RCC 7860 (cell line): ENCODE results near the gene HSPBAP1.

ENCODE experiments used
- DNase-seq: peaks from one replicate; pipeline ENCODE4 v3.0.0-alpha.2; 2015; ENCODE audit warnings: low spot score
- FAIRE-seq: peaks from 2 replicates; lab custom pipeline; 2012; peaks lifted over from hg19 to GRCh38; lab: Jason Lieb, UNC

HSPBAP1 gene, protein sequence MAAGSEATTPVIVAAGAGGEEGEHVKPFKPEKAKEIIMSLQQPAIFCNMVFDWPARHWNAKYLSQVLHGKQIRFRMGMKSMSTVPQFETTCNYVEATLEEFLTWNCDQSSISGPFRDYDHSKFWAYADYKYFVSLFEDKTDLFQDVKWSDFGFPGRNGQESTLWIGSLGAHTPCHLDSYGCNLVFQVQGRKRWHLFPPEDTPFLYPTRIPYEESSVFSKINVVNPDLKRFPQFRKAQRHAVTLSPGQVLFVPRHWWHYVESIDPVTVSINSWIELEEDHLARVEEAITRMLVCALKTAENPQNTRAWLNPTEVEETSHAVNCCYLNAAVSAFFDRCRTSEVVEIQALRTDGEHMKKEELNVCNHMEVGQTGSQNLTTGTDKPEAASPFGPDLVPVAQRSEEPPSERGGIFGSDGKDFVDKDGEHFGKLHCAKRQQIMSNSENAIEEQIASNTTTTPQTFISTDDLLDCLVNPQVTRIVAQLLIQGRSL

DNA sequence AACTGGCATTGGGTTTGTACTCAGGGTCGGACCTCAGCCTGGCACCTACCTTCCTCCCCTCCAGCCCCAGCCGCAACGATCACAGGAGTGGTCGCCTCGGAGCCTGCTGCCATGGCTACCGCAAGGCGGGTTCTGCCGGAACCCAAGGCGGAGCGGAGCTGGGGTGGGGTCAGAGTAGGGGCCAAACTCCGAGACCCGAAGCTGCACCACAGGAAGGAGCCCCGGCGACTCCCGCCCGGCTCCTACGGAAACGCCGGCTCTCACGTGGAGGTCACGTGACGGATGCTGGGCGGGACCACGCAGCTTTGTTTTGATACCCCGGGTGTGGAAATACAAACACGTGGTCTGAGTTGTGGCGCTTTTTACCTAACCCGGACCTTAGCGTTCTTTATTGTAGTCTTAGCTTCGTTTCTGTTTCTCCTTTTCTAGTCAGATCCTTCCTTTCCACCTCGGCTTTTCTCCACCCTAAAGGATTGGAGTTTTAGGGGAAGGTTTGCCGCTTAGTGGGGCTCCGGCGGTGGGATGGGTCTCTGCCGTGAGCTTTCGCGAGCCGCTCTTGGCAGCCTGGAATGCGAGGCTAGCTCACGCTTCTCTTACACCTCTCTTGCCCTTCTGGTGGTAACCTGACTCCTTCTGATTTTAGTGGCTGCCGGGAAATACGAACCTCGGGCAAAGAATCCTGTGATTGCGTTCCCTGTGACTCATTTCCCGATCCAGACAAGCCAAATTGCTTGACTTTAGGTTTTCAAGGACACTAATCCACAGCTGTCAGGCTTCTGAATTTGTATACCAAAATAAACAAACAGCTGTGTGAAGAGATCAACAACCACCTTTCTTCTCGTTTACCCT, at the start of gene HSPBAP1:
HSPBAP1 (minus strand) TSS at position 264 of the 849 bp plus-strand sequence; CDS start at position 113, 151 bp downstream.
- FAIRE-seq (peak; percentile 66), DNase-seq (peak; percentile 82)

DNA sequence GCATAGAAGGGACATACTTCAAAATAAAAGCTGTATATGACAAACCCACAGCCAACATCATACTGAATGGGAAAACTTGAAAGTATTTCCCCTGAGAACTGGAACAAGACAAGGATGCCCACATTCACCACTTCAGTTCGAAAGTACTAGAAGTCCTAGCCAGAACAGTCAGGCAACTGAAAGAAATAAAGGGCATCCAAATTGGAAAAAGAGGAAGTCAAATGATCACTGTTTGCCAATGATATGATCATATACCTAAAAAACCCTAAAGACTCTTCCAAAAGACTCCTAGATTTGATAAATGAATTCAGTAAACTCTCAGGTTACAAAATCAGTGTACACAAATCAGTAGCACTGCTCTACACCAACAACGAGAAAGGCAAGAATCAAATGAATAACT, 42.0 kb upstream of the HSPBAP1 start:
- no peak for FAIRE-seq
- no peak for DNase-seq

DNA sequence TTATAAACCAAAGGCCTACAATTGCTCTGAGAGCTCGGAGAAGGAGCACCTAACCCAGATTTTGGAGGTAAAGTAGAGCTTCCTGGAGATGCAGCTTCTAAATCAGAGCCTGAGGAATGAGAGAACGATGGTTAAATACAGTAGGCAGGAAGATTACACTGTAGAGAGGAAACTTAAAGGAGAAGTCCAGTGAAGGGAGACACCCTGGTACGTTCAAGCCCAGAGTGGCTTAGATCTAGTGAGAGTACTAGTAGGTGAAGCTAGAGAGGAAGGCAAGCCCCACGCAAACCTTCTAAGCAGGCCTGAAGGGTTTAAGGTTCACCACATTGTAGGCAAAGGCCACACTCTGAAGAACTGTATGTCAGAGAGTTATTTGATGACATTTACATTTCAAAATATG, 34.6 kb upstream of the HSPBAP1 start:
- DNase-seq (no peak), FAIRE-seq (no peak)

DNA sequence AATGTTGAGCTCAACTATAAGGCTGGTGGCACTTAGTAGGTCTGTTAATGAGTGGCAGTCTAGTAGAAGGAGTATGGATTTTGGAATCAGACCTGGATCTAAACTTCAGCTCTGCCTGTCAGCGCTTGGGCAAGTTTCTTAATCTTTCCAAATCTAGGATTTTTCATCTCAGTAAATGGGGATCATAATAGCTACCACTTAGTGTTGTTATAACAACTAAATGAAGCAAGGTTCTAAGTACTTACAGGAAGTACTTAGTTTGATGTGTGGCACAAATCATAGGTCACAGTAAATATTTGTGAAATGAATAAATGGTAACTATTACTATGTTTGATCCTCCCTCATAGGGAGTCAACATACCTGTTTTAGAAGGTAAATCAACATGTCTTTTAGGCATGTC, 32.6 kb upstream of the HSPBAP1 start:
- no peak for DNase-seq
- no peak for FAIRE-seq

DNA sequence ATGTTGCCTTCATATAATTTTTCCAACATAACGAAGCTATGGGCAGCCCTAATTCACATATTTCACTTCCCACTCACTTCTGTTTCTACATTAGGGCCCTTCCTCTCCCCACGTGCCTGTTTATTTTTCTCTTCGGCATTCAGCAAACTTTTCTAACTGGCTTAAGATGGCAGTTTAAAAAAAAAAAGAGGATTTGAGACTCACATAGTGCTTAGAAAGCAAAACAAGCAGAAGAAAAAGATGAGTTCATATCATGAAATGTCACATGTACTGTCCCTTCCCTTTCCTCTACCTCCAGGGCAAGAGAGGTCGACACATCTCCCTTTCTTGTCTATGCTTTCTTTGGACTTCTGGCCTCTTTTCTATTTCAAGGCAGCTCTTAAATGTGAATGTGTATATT, 31.8 kb upstream of the HSPBAP1 start:
- no peak for DNase-seq
- FAIRE-seq: no peak

DNA sequence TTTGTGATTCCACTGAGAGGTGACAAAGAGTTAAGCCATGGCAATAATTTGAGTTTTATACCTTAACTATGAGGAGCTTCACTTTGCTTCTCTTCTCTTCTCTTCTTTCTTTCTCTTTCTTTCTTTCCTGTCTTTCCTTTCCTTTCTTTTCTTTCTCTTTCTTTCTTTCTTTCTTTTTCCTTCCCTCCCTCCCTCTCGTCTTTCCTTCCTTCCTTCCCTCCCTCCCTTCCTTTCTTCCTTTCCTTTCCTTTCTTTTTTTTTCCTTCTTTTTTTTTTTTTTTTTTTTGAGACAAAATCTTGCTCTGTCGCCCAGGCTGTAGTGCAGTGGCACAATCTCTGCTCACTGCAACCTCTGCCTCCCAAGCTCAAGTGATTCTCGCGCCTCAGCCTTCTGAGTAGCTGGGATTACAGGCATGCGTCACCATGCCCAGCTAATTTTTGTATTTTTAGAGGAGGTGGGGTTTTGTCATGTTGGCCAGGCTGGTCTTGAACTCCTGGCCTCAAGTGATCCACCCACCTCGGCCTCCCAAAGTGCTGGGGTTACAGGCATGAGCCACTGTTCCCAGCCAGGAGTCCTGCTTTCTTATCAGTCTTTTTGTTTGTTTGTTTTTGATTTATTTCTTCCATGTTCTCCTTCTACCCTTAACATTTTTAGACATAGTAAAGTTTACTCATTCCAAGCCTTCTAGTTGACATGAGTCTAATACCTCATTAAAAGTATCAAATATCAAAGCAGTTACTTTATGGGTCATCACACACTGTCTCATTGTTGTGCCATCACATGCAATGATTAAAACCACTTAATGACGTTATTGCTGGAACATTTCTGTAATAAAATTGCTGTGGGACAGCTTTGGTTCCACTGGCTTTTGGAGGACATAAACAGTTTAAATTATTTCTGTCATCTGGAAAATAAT, 31.1 kb upstream of the HSPBAP1 start:
- no peak for DNase-seq
- no peak for FAIRE-seq

DNA sequence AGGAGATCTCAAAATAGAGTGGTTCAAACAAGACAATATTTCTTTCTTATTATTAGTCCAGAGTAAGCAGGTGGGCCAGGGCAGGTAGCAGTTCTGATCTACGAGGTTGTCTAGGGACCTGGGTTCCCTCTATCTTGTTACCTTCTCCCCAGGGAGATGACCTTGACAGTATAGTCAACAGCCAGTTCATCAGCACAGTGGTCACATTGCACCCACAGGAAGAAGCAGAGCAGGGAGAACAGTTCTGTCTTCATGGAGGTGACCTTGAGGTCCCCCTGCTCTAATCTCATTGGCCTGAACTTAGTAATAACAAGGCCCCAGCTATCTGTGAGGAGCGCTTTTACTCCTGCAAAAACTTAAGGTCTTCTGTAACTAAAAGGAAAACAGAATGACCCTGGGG, 23.0 kb upstream of the HSPBAP1 start:
- FAIRE-seq: no peak
- DNase-seq: no peak

DNA sequence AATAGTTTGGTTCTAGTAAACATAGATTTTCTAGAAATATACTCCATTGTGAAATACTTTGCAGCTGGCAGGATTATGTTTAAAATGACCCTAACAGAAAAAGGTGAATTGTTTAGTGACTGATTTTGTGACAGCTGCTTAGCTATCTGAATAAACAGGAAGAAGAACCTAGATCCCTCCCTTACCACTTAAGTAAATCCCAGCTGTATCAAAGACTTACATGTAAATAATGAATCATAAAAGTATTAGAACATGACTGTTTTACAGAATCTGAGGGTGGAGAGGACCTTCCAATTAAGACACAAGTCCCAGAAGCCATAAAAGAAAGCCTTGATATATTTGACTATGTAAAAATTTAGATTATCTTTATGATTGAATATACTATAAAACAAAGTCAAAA, 17.1 kb upstream of the HSPBAP1 start:
- FAIRE-seq: no peak
- no peak for DNase-seq

DNA sequence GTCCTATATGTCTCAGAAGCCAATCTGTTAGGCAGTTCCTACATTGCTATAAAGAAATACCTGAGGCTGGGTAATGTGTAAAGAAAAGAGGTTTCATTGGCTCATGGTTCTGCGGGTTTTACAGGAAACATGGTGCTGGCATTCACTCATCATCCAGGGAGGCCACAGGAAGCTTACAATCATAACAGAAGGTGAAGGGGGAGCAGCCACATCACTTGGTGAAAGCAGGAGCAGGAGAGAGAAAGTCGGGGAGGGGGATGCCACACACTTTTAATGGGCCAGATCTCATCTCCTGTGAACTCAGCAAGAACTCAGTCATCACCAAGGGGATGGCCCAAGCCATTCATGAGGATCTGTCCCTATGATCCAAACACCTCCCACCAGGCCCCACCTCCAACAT, 10.3 kb upstream of the HSPBAP1 start:
- FAIRE-seq: no peak
- no peak for DNase-seq

DNA sequence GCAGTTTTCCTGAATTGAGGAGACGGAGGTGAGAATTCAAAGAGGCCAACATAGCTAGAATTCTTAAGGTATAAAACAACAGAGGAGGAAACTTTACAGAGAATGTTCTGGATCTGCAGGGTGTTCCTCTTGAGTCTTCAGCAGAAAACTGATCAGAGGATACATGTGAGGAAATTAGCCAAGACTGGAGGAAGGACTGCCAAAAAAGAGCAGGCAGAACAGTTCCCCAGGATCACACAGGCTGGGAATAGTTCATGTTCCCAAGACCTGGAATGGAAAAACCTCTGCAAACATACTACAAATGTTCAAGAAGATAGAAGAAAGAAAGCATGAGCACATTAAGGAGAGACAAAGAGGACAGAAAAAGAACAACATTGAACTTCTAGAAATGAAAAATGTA, 8.7 kb upstream of the HSPBAP1 start:
- DNase-seq (no peak), FAIRE-seq (no peak)

DNA sequence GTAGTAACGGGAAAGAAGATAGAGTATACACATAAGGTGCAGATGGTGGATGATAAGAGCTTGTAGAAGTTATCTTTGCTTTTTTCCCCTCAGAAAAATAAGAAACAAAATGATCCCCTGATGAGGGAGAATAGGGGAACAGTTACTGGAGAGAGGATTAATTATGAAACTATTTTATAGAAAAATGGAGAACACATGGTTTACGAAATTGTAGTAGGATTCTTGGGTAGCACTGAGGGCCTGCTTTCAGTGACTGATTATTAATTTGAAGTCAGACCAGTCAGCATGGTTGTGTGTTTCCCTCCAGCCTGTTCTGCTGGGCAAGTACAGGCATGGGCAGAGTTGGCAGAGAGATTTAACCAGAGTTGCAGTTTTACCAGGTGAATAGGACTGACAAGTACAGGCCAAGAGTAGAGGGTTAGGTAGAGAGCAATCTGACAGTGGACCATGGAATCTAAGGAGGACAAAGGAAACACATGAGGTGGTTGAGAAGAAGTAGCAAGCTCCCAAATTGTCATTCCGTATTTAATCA, 7.1 kb upstream of the HSPBAP1 start:
- FAIRE-seq: no peak

DNA sequence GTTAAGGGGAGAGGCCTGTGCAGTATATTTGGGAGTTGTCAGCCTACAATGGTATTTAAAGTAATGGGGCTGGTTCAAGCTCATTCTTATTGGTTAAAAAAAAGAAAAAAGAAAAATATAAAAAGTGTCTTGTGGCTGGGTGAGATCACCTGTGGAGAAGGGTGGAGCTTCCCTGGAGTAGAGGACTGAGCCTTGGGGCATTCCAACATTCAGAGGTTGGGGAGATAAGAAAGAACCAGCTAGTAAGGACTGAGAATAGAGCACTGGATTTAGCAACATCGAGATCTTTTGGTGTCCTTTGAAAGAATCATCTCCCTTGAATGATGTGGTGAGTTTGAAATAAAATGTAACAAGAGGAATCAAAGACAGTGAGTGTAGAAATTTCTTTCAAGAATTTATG, 6.4 kb upstream of the HSPBAP1 start:
- no peak for DNase-seq
- FAIRE-seq: no peak

More for the DNA sequence above, 7.1 kb upstream of the HSPBAP1 start:
- DNase-seq: no peak

DNA sequence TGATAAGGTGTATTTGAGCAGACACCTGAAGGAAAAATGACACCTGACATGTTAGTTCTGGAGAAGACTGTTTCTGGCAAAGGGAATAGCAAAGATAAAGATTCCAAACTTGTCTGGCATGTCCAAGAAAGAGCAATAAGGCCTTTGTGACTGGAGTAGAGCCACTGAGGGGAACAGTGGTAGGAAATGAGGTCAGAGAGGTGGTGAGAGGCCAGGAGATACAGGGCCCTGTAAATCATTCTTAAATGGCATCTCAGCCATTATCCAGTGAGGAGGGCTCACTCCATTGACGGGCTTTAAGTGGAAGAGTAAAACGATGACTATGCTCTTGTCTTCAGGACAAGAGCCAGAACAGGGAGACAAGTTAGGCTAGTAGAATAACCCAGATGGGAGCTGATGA, 5.7 kb upstream of the HSPBAP1 start:
- DNase-seq: no peak

DNA sequence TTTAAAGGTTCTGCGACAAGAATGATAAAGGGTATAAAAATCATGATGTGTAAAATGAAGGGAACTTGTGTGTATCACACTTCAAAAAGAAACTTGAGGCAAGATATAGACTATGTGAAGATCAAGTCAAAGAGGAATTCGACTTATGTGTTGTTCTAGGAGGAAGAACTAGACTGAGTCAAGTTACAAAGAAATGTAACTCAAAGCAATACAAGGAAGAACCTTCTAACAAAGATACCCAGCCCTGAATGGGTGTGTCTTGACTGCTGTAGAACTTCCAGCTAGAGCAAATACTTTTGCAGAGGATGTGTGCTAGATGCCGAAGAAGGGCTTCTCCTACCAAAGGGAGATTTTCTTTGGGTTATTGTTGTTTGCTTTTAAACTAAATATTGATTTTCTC, 3.7 kb upstream of the HSPBAP1 start:
- DNase-seq (no peak), FAIRE-seq (no peak)

More for the DNA sequence above, 5.7 kb upstream of the HSPBAP1 start:
- no peak for FAIRE-seq

DNA sequence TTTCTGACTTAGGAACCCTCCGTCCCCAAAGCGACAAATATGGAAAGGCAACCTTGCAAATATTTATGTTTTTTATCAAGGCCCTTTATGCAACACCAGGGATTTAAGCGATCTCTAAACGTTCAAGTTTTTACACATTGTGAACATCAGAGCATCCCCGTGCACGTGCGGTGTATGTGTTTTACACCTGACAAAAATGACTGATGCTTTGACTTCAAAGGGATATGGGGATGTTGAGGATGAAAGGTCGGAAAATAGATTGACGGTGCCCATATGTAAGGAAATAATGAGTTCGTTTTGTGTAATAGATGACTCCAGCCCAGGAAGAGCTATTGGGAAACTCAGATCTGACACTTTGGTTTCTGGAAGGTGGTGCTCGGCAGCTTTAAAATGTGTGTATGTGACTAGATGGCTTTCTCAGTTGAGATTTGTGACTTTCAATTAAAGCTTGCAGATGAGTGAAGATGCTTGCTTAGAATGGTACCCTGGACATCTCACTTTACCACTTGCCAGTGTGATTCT, 2.1 kb upstream of the HSPBAP1 start:
- DNase-seq (no peak), FAIRE-seq (no peak)

DNA sequence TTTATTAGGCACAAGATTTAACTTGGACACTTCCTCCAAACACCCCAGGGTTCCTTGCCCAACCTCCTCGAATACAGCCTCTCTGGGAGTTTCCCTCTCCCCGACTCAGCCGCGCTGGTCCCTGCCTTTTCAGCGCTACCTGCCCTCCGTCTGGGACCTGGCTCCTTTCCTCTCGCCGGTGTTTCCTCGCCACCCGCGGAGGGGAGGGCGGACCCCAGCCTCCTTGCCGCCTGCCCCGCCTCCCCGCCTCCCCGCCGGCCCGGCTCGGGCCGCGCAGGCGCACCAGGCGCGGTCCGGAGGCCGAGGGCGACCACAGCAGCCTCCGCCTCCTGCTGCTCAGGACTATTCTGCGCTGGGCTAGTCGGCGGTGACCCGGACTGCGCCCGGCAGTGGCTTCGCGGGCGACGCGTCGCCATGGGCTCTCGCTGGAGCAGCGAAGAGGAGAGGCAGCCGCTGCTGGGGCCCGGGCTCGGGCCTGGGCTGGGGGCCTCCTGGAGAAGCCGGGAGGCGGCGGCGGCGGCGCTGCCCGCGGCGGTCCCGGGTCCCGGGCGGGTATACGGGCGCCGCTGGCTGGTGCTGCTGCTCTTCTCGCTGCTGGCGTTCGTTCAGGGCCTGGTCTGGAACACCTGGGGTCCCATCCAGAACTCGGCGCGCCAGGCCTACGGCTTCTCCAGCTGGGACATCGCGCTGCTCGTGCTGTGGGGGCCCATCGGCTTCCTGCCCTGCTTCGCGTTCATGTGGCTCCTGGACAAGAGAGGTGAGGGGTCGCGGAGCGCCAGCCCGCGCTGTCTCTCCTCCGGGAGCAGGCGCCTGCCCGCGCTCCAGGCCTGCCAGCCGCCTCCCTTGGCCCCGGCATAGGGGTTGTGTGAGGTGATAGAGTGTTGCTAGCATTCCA, 1.4 kb upstream of the HSPBAP1 start, which contains the start of gene SLC49A4:
SLC49A4 (plus strand) TSS at position 291 of the 895 bp plus-strand sequence; CDS start at position 415, 124 bp downstream.
- DNase-seq (peak; percentile 62), FAIRE-seq (no peak)

DNA sequence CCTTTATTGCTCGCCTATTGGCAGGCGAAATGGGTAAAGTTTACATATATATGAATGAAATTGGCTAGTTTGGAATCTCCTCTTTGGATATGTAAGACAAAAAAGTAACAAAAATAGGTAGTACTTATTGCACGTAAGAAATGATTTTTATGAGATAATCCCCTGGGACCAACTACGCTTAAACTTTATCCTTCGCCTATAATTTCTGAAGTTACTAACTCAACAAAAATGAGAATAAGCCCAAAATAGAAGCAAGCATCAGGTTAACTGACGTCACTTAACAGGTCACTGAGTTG, 800 bp upstream of the HSPBAP1 start:
- FAIRE-seq (no peak), DNase-seq (no peak)

DNA sequence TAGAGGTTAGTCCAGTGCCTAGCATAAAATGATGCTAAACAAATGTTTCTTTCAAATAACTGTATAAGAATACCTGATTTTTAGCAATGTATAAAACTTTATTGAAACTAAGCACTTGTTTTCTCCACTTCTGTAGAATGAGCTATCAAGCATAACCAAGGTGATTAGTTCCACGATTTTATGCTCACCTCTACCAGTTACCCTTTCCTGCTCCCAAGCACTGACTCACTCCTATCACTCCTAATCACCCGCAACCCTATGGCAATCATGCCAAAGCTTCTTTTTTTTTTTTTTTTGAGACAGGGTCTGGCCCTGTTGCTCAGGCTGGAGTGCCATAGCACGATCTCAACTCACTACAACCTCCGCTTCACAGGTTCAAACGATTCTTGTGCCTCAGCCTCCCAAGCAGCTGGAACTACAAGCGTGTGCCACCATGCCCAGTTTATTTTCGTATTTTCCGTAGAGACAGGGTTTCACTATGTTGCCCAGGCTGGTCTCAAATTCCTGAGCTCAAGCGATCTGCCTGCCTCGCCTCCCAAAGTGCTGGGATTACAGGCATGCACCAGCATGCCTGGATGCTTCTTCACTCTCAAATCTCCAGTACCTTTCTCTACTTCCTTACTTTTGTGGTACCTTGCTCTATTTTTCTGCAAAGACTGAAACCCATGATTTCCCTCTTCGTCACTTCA, 3.9 kb downstream of the HSPBAP1 start:
- no peak for FAIRE-seq
- no peak for DNase-seq

DNA sequence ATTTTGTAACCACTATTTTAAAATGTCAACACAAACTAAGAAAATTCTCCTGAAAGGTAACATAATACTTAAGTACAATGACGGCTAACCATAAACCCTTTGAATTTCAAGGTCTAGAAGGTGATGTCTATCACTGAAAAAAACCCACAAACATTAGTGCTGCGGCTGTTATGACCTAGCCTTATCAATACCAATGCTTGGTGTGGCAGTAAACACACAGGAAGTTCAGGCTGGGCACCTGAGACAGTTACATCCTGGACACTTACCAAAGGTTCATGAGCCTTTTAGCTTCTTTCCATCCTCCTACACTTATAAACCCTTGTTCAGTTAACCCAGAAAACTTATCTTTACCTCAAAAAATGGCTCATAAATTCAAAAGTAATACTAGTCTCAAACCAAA, 5.8 kb downstream of the HSPBAP1 start:
- DNase-seq (no peak), FAIRE-seq (no peak)
